LNCAP (cell line): ENCODE data around the gene PTPRM.

ENCODE experiments used
- CTCF ChIP-seq: fragments of 450-650 bp; IDR thresholded peaks from 2 replicates; pipeline ENCODE4 v1.5.1; 2017; ENCODE audit warnings: mild to moderate bottlenecking

PTPRM gene

GRCh38 chr18:7624697-7625096, 57.6 kb downstream of the PTPRM start:
- TF ChIP-seq CTCF: no peak

- no peak for TF ChIP-seq CTCF
Measured at GRCh38 chr18:7626175-7626921, 59.2 kb downstream of the PTPRM start.

- TF ChIP-seq CTCF: no peak
Measured at GRCh38 chr18:7626922-7627440, 59.9 kb downstream of the PTPRM start.

GRCh38 chr18:7629416-7629815, 62.3 kb downstream of the PTPRM start:
- no peak for TF ChIP-seq CTCF

GRCh38 chr18:7630731-7631442, 63.8 kb downstream of the PTPRM start:
- no peak for TF ChIP-seq CTCF

GRCh38 chr18:7632152-7633098, 65.3 kb downstream of the PTPRM start:
- TF ChIP-seq CTCF: no peak

- TF ChIP-seq CTCF: no peak
Measured at GRCh38 chr18:7633171-7633570, 66.1 kb downstream of the PTPRM start.
